HepG2 (cell line): Measurements from ENCODE around the gene TRIO.

Experiments used
- GATAD2A ChIP-seq: IDR thresholded peaks from 2 replicates; pipeline ENCODE4 v1.6.1; 2016
- IRF2 ChIP-seq: IDR thresholded peaks from 2 replicates; pipeline ENCODE4 v1.6.1; 2018; ENCODE audit warnings: missing genetic modification reagents, missing compliant biosample characterization
- KAT2B ChIP-seq: fragments of 150-350 bp; IDR thresholded peaks from 2 replicates; pipeline ENCODE4 v1.6.1; 2014; ENCODE audit warnings: low read depth, low read length, borderline replicate concordance
- RAD21 ChIP-seq: fragments of 450-650 bp; formaldehyde crosslinking; IDR thresholded peaks from 2 replicates; pipeline ENCODE4 v1.5.0; 2020; ENCODE audit warnings: mild to moderate bottlenecking
- TAF1 ChIP-seq: sonication (generic); formaldehyde crosslinking; IDR thresholded peaks from 2 replicates; pipeline ENCODE4 v1.4.0; 2020; ENCODE audit warnings: missing genetic modification reagents
- TF ChIP-seq, protein P1 (sequence below): IDR thresholded peaks from 2 replicates; pipeline ENCODE4 v1.6.1; 2016; ENCODE audit warnings: missing compliant biosample characterization, missing genetic modification reagents, borderline replicate concordance

DNA sequence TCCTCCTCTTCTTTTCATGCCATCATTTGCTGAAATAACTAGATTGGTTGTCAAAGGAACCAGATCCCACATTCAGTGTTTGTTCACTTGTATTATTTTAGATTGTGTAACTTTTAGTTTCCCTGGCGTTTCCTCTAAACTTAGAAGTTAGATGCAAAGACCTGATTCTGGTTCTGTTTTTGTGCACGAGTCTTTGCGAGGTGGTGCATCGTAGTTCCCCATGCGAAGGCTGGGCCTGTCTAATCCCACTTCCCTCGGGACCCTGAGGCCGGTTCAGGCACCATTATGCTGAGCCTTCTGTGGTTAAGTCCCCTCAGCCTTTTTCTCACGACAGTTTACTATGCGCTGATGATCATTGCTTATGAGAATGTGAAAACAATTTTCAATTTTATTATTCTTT, 219.3 kb downstream of the TRIO start:
- TF ChIP-seq, protein P1, sequence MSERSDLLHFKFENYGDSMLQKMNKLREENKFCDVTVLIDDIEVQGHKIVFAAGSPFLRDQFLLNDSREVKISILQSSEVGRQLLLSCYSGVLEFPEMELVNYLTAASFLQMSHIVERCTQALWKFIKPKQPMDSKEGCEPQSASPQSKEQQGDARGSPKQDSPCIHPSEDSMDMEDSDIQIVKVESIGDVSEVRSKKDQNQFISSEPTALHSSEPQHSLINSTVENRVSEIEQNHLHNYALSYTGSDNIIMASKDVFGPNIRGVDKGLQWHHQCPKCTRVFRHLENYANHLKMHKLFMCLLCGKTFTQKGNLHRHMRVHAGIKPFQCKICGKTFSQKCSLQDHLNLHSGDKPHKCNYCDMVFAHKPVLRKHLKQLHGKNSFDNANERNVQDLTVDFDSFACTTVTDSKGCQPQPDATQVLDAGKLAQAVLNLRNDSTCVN (CRISPR knock-in tag): no peak
- TF ChIP-seq IRF2 (CRISPR knock-in tag): no peak
- TF ChIP-seq KAT2B: no peak
- TF ChIP-seq GATAD2A: no peak
- no peak for TF ChIP-seq TAF1 (CRISPR knock-in tag)
- no peak for TF ChIP-seq RAD21
